Adipocyte (in vitro differentiated cells): Measurements from ENCODE around the gene PPP1R2.

Experiments used
- DNase-seq: peaks from one replicate; pipeline ENCODE4 v3.0.0-alpha.2; 2015; ENCODE audit warnings: low read depth
- H3K27me3 ChIP-seq: replicated peaks from 2 replicates; pipeline ENCODE4 v1.7.0; 2013; ENCODE audit warnings: mild to moderate bottlenecking, low read length, moderate library complexity; ENCODE audit not compliant: control insufficient read depth, insufficient read depth
- H3K36me3 ChIP-seq: 2 replicates; pipeline ENCODE4 v1.7.0; 2013; ENCODE audit warnings: low read length, mild to moderate bottlenecking, moderate library complexity; ENCODE audit not compliant: control insufficient read depth, insufficient read depth, severe bottlenecking
- H3K4me1 ChIP-seq: 2 replicates; pipeline ENCODE4 v1.7.0; 2013; ENCODE audit warnings: mild to moderate bottlenecking, low read length, moderate library complexity; ENCODE audit not compliant: control insufficient read depth, insufficient read depth
- H3K4me3 ChIP-seq: 2 replicates; pipeline ENCODE4 v1.7.0; 2013; ENCODE audit warnings: mild to moderate bottlenecking, low read length, moderate library complexity
- H3K9ac ChIP-seq: 2 replicates; pipeline ENCODE4 v1.7.0; 2013; ENCODE audit warnings: mild to moderate bottlenecking, low read length, moderate library complexity
- H3K9me3 ChIP-seq: 2 replicates; pipeline ENCODE4 v1.7.0; 2013; ENCODE audit warnings: mild to moderate bottlenecking, low read length, moderate library complexity; ENCODE audit not compliant: control insufficient read depth

PPP1R2 gene

GRCh38 chr3:195579281-195579680 is 36.2 kb upstream of the PPP1R2 start:
- Histone ChIP-seq H3K9me3 (peaks cover 5% of the 10 kb centered on the region), H3K9ac (no peak overlapping the region), H3K4me1 (peaks cover 35% of the 10 kb centered on the region), H3K36me3 (peaks cover 11% of the 10 kb centered on the region), H3K4me3 (no peak overlapping the region), H3K27me3 (no peaks in the 10 kb centered on the region)
- no peak for DNase-seq

GRCh38 chr3:195578565-195578964 is 35.4 kb upstream of the PPP1R2 start:
- peaks cover 28% of the 10 kb centered on the region for H3K4me1 ChIP-seq

GRCh38 chr3:195577645-195578177 is 34.6 kb upstream of the PPP1R2 start:
- Histone ChIP-seq H3K9me3 (peaks cover 5% of the 10 kb centered on the region), H3K27me3 (no peaks in the 10 kb centered on the region), H3K4me3 (no peak overlapping the region), H3K36me3 (peaks cover 22% of the 10 kb centered on the region), H3K4me1 (peaks cover 20% of the 10 kb centered on the region), H3K9ac (no peak overlapping the region)
- DNase-seq, result no peak

More at GRCh38 chr3:195578565-195578964, 35.4 kb upstream of the PPP1R2 start:
- no peaks in the 10 kb centered on the region for H3K27me3 ChIP-seq
- peaks cover 13% of the 10 kb centered on the region for H3K36me3 ChIP-seq
- H3K9me3 ChIP-seq, result peaks cover 5% of the 10 kb centered on the region
- DNase-seq, result no peak
- no peak overlapping the region for H3K4me3 ChIP-seq
- no peak overlapping the region for H3K9ac ChIP-seq

GRCh38 chr3:195574497-195575304 is 31.6 kb upstream of the PPP1R2 start:
- DNase-seq, result no peak
- Histone ChIP-seq H3K27me3 (no peaks in the 10 kb centered on the region), H3K4me1 (no peaks in the 10 kb centered on the region), H3K36me3 (peaks cover 36% of the 10 kb centered on the region), H3K9ac (no peak overlapping the region), H3K9me3 (peaks cover 5% of the 10 kb centered on the region), H3K4me3 (no peak overlapping the region)

- H3K4me1 ChIP-seq, result no peaks in the 10 kb centered on the region
- no peak for DNase-seq
- peaks cover 36% of the 10 kb centered on the region for H3K36me3 ChIP-seq
- no peak overlapping the region for H3K9ac ChIP-seq
- H3K9me3 ChIP-seq, result peaks cover 5% of the 10 kb centered on the region
- H3K27me3 ChIP-seq, result no peaks in the 10 kb centered on the region
- H3K4me3 ChIP-seq, result no peak overlapping the region
These were observed 30.7 kb upstream of the PPP1R2 start for GRCh38 chr3:195573611-195574496.

- Histone ChIP-seq H3K27me3 (peaks cover 5% of the 10 kb centered on the region), H3K9me3 (peaks cover 5% of the 10 kb centered on the region), H3K4me3 (no peak overlapping the region), H3K36me3 (peaks cover 29% of the 10 kb centered on the region), H3K4me1 (peaks cover 7% of the 10 kb centered on the region), H3K9ac (no peak overlapping the region)
- no peak for DNase-seq
These were observed 28.2 kb upstream of the PPP1R2 start for GRCh38 chr3:195571361-195571760.

GRCh38 chr3:195570912-195571311 is 27.8 kb upstream of the PPP1R2 start:
- peaks cover 5% of the 10 kb centered on the region for H3K9me3 ChIP-seq
- peaks cover 8% of the 10 kb centered on the region for H3K4me1 ChIP-seq
- H3K36me3 ChIP-seq, result peaks cover 26% of the 10 kb centered on the region
- H3K9ac ChIP-seq, result no peak overlapping the region
- H3K4me3 ChIP-seq, result no peak overlapping the region
- peaks cover 5% of the 10 kb centered on the region for H3K27me3 ChIP-seq
- no peak for DNase-seq

- peaks cover 8% of the 10 kb centered on the region for H3K4me1 ChIP-seq
- H3K9ac ChIP-seq, result no peak overlapping the region
- H3K27me3 ChIP-seq, result peaks cover 5% of the 10 kb centered on the region
- DNase-seq, result no peak
- peaks cover 25% of the 10 kb centered on the region for H3K36me3 ChIP-seq
- H3K9me3 ChIP-seq, result peaks cover 5% of the 10 kb centered on the region
- H3K4me3 ChIP-seq, result no peak overlapping the region
These were observed 27.2 kb upstream of the PPP1R2 start for GRCh38 chr3:195570344-195570743.

- Histone ChIP-seq H3K9ac (no peak overlapping the region), H3K4me3 (no peak overlapping the region), H3K4me1 (peaks cover 8% of the 10 kb centered on the region), H3K36me3 (peaks cover 23% of the 10 kb centered on the region), H3K9me3 (no peaks in the 10 kb centered on the region), H3K27me3 (peaks cover 5% of the 10 kb centered on the region)
- no peak for DNase-seq
These were observed 25.5 kb upstream of the PPP1R2 start for GRCh38 chr3:195568630-195569029.

- H3K4me3 ChIP-seq, result no peak overlapping the region
- DNase-seq, result no peak
These were observed 23.7 kb upstream of the PPP1R2 start for GRCh38 chr3:195566797-195567196.

GRCh38 chr3:195565716-195566115 is 22.6 kb upstream of the PPP1R2 start:
- H3K9ac ChIP-seq, result no peak overlapping the region
- no peak for DNase-seq
- H3K4me3 ChIP-seq, result no peak overlapping the region

More at GRCh38 chr3:195566797-195567196, 23.7 kb upstream of the PPP1R2 start:
- no peaks in the 10 kb centered on the region for H3K9me3 ChIP-seq
- H3K9ac ChIP-seq, result no peak overlapping the region
- H3K36me3 ChIP-seq, result peaks cover 8% of the 10 kb centered on the region
- H3K4me1 ChIP-seq, result peaks cover 16% of the 10 kb centered on the region
- peaks cover 5% of the 10 kb centered on the region for H3K27me3 ChIP-seq

More at GRCh38 chr3:195565716-195566115, 22.6 kb upstream of the PPP1R2 start:
- peaks cover 5% of the 10 kb centered on the region for H3K27me3 ChIP-seq
- H3K36me3 ChIP-seq, result peaks cover under 1% of the 10 kb centered on the region
- H3K4me1 ChIP-seq, result peaks cover 16% of the 10 kb centered on the region
- H3K9me3 ChIP-seq, result no peaks in the 10 kb centered on the region
